Gastrocnemius medialis (tissue), 4 donors: Measurements from ENCODE around the gene MGAT4C.

Experiments used
- POLR2A ChIP-seq, 2 donors: fragments of 450-650 bp; IDR thresholded peaks; one replicate each; pipeline ENCODE4 v1.6.1; 2017; ENCODE audit warnings: antibody characterized with exemption in 2 of 2, mild to moderate bottlenecking in 2 of 2, moderate library complexity in 2 of 2
- TF ChIP-seq, protein P1 (sequence below), 5 experiments: fragments of 450-650 bp in 3 of 5; fragments of 200-600 bp in 2 of 5; sonication (generic) in 2 of 5; IDR thresholded peaks in 4 of 5; conservative IDR thresholded peaks in 1 of 5; 1 replicate in 4 of 5; 2 replicates in 1 of 5; pipeline ENCODE4 v1.5.1; 2016 to 2019; ENCODE audit warnings: antibody characterized with exemption in 5 of 5, mild to moderate bottlenecking in 3 of 5, moderate library complexity in 3 of 5

DNA sequence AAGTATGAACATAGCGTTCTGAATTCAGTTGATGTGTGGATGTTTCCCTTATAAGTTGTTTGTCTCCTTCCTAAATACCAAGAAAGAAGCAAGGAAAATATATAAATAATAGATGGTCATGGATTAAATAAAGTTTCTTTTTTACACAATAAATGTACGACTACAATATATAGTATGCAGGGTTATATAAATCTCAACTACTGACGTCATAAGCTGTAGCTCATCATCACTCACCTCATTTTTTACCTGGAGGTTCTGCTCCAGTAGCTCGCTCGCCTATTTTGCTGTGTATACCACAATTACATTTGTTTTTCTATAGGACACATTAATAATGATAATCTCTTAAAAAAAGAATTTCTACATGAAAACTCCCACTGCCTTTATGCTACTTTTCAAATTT lies 272.6 kb downstream of the MGAT4C start:
- TF ChIP-seq POLR2A (IDR thresholded peaks at IDR 0.05), result no peak
- TF ChIP-seq, protein P1, sequence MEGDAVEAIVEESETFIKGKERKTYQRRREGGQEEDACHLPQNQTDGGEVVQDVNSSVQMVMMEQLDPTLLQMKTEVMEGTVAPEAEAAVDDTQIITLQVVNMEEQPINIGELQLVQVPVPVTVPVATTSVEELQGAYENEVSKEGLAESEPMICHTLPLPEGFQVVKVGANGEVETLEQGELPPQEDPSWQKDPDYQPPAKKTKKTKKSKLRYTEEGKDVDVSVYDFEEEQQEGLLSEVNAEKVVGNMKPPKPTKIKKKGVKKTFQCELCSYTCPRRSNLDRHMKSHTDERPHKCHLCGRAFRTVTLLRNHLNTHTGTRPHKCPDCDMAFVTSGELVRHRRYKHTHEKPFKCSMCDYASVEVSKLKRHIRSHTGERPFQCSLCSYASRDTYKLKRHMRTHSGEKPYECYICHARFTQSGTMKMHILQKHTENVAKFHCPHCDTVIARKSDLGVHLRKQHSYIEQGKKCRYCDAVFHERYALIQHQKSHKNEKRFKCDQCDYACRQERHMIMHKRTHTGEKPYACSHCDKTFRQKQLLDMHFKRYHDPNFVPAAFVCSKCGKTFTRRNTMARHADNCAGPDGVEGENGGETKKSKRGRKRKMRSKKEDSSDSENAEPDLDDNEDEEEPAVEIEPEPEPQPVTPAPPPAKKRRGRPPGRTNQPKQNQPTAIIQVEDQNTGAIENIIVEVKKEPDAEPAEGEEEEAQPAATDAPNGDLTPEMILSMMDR (IDR thresholded peaks at IDR 0.05 in 4 of 5, conservative IDR thresholded peaks at IDR 0.05 in 1 of 5), result no peak
